NK-92 (cell line): Measurements from ENCODE around the gene HIRA.

Experiments
- DNase-seq: peaks from one replicate; lab custom pipeline; 2025; ENCODE audit not compliant: unreplicated experiment; lab: John Stamatoyannopoulos, UW

The HIRA gene

GRCh38 chr22:19431649-19432132, at the start of gene HIRA:
Gene HIRA, minus strand, starts transcription at chr22:19431733. Its CDS starts 257 bp downstream, at chr22:19431476.
- no peak for DNase-seq

GRCh38 chr22:19480789-19481188, 49.3 kb upstream of the HIRA start:
- DNase-seq: no peak

GRCh38 chr22:19480173-19480568, 48.6 kb upstream of the HIRA start:
- no peak for DNase-seq

- DNase-seq: peak; percentile 52
Measured at GRCh38 chr22:19479355-19480172, 48.0 kb upstream of the HIRA start, which contains the start of gene CDC45. Gene CDC45, plus strand, starts transcription at chr22:19479920. Its CDS starts 49 bp downstream, at chr22:19479969.

GRCh38 chr22:19478901-19479354, 47.4 kb upstream of the HIRA start, which contains the start of gene UFD1:
Gene UFD1, minus strand, starts transcription at chr22:19479193. Its CDS starts 108 bp downstream, at chr22:19479085.
- DNase-seq: no peak

- DNase-seq: no peak
Measured at GRCh38 chr22:19478045-19478900, 46.7 kb upstream of the HIRA start.

- DNase-seq: no peak
Measured at GRCh38 chr22:19477321-19478044, 46.0 kb upstream of the HIRA start.

- DNase-seq: no peak
Measured at GRCh38 chr22:19476023-19476422, 44.5 kb upstream of the HIRA start.

- no peak for DNase-seq
Measured at GRCh38 chr22:19473578-19473977, 42.0 kb upstream of the HIRA start.

GRCh38 chr22:19472233-19472632, 40.7 kb upstream of the HIRA start:
- no peak for DNase-seq

- no peak for DNase-seq
Measured at GRCh38 chr22:19471572-19471971, 40.0 kb upstream of the HIRA start.

GRCh38 chr22:19470010-19470409, 38.5 kb upstream of the HIRA start:
- no peak for DNase-seq

- DNase-seq: no peak
Measured at GRCh38 chr22:19469421-19469820, 37.9 kb upstream of the HIRA start.

GRCh38 chr22:19467912-19468311, 36.4 kb upstream of the HIRA start:
- no peak for DNase-seq

- DNase-seq: no peak
Measured at GRCh38 chr22:19466848-19467752, 35.6 kb upstream of the HIRA start.

- DNase-seq: no peak
Measured at GRCh38 chr22:19466126-19466716, 34.7 kb upstream of the HIRA start.

- no peak for DNase-seq
Measured at GRCh38 chr22:19464975-19465374, 33.4 kb upstream of the HIRA start.

GRCh38 chr22:19464546-19464945, 33.0 kb upstream of the HIRA start:
- DNase-seq: no peak
